Measurements from ENCODE around the gene SLC44A4. TPM values are rescaled to one million over a fixed set of nuclear protein-coding genes. Genes with fewer than 3 reads are reported as not detected.

The SLC44A4 gene
- total and polyA plus RNA-seq, 2 of the 8 experiments (the other 6 are each of a cell fraction or from before 2014, with no cell fraction given) = 4.8 to 7.0 TPM

GRCh38 chr6:31821301-31822035 is 57.3 kb downstream of the SLC44A4 start (continued):
- TF ChIP-seq RAD21 (IDR thresholded peaks at IDR 0.05 in 1 of 2, conservative IDR thresholded peaks at IDR 0.05 in 1 of 2; ENCODE audit: low read depth in 2 of 2, low read length in 2 of 2) = no peak
- TF ChIP-seq BRCA1 (IDR thresholded peaks at IDR 0.05; ENCODE audit: low read depth, low read length) = no peak
- TF ChIP-seq SAP30 (IDR thresholded peaks at IDR 0.05; ENCODE audit: insufficient read depth, insufficient replicate concordance, low read length) = no peak
- TF ChIP-seq GABPA (IDR thresholded peaks at IDR 0.05; ENCODE audit: borderline replicate concordance, insufficient read depth, low read length) = no peak
- TF ChIP-seq CHD7 (IDR thresholded peaks at IDR 0.05; ENCODE audit: insufficient replicate concordance, low read length) = no peak
- TF ChIP-seq SP2 (IDR thresholded peaks at IDR 0.05; ENCODE audit: low read length) = no peak
- no peak for TF ChIP-seq CHD1 (IDR thresholded peaks at IDR 0.05; ENCODE audit: low read depth, low read length)
- no peak for TF ChIP-seq CBX5 (IDR thresholded peaks at IDR 0.05; ENCODE audit: low read depth, low read length)
- no peak for TF ChIP-seq ATF3 (IDR thresholded peaks at IDR 0.05; ENCODE audit: insufficient read depth, low read depth, low read length)

All from H1 (cell line).